AG04450 (cell line): ENCODE data around the gene HAGHL. TPM values are rescaled to one million over a fixed set of nuclear protein-coding genes. Genes with fewer than 3 reads are reported as not detected.
A peak's percentile ranks its signal among the peaks of the same experiment; 100 is the strongest.

ENCODE experiments used
- CTCF ChIA-PET: fragments of 300-600, 350-600 bp; formaldehyde crosslinking; extraction: SDS; loops from one replicate; lab custom pipeline; 2022; ENCODE audit warnings: antibody characterized with exemption, inconsistent platforms; lab: Charles Lee
- POLR2A ChIA-PET: fragments of 350-600 bp; formaldehyde crosslinking; extraction: SDS; loops from one replicate; lab custom pipeline; 2021; ENCODE audit warnings: antibody characterized with exemption, inconsistent platforms; lab: Yijun Ruan, JAX
- DNase-seq: peaks from one replicate; pipeline ENCODE4 v3.0.0-alpha.2; 2011; ENCODE audit warnings: low read depth, low spot score
- H3K27ac ChIP-seq: one replicate; pipeline ENCODE4 v1.5.1; 2012; ENCODE audit warnings: low read depth, low read length, control low read depth
- H3K27me3 ChIP-seq: one replicate; pipeline ENCODE4 v1.6.0; 2012; ENCODE audit warnings: low read length; ENCODE audit not compliant: control insufficient read depth, insufficient read depth
- H3K4me3 ChIP-seq: 2 replicates; pipeline ENCODE4 v1.5.1; 2011; ENCODE audit warnings: mild to moderate bottlenecking, low read depth, low read length, control low read depth
- H3K9me3 ChIP-seq: 2 replicates; pipeline ENCODE4 v1.5.1; 2012; ENCODE audit warnings: low read length; ENCODE audit not compliant: control insufficient read depth, insufficient read depth
- polyA plus RNA-seq: library from polyadenylated mRNA; depleted of rRNA; stranded (reverse); fragments of >200 nt; gene quantifications from 2 replicates; pipeline ENCODE4 v1.2.3, GENCODE V29; 2011
- TF ChIP-seq, protein P1 (sequence below): IDR thresholded peaks from 2 replicates; pipeline ENCODE4 v1.5.1; 2011; ENCODE audit warnings: low read depth, low read length, control low read depth, inconsistent platforms

The HAGHL gene
- polyA plus RNA-seq, 1 experiment = 4.2 TPM

GRCh38 chr16:725041-725376 is 1.9 kb upstream of the HAGHL start:
- ChIA-PET POLR2A (interaction anchor here (0.9 kb wide), 1 partner anchor 34 kb away, joined by 5 read pairs; no protein-coding TSS in a partner anchor), CTCF (interaction anchor here (1.4 kb wide), 1 partner anchor 9 kb away, joined by 5 read pairs; no protein-coding TSS in a partner anchor)
- TF ChIP-seq, protein P1, sequence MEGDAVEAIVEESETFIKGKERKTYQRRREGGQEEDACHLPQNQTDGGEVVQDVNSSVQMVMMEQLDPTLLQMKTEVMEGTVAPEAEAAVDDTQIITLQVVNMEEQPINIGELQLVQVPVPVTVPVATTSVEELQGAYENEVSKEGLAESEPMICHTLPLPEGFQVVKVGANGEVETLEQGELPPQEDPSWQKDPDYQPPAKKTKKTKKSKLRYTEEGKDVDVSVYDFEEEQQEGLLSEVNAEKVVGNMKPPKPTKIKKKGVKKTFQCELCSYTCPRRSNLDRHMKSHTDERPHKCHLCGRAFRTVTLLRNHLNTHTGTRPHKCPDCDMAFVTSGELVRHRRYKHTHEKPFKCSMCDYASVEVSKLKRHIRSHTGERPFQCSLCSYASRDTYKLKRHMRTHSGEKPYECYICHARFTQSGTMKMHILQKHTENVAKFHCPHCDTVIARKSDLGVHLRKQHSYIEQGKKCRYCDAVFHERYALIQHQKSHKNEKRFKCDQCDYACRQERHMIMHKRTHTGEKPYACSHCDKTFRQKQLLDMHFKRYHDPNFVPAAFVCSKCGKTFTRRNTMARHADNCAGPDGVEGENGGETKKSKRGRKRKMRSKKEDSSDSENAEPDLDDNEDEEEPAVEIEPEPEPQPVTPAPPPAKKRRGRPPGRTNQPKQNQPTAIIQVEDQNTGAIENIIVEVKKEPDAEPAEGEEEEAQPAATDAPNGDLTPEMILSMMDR = no peak
- Histone ChIP-seq H3K9me3 (no peaks in the 10 kb centered on the region; the same call in 1 of the 2 replicates), H3K27me3 (no peaks in the 10 kb centered on the region), H3K27ac (no peak overlapping the region), H3K4me3 (no peak overlapping the region)
- DNase-seq = no peak

DNA sequence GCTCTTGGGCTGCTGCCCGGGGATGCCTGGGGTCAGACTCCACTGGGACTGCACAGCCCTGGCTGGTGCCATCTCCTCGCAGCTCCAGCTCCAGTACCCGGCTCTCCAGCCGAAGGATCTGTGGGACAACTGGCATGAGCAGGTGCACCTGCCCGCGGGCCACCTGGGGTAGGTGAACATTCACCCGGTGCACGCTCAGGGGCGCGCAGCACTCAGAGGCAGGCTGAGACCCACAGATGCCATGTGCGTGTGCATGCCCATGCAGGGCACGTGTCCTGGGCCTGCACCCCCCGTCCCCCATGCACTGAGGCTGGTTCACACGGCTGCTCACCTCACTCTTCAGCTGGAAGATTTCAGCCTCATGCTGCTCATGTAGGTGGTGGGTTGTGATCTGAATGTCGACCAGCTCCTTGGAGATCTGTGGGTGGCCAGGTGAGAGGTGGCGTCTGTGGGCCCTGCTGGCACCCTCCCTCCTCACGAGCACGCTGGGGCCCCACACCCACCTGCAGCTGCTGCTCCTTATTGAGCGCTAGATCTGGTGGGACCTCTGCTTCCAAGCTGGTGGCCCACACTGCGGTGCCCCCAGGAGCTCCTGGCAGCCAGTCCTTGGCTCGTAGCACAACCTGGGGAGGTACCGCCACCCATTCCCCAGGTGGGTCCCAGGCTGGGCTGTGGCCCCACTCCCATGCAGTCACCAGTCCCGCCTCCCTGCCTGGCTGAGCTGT is 1.3 kb upstream of the HAGHL start:
- POLR2A ChIA-PET = interaction anchor here (1.4 kb wide), 1 partner anchor 13 kb away, joined by 6 read pairs; no protein-coding TSS in a partner anchor

DNA sequence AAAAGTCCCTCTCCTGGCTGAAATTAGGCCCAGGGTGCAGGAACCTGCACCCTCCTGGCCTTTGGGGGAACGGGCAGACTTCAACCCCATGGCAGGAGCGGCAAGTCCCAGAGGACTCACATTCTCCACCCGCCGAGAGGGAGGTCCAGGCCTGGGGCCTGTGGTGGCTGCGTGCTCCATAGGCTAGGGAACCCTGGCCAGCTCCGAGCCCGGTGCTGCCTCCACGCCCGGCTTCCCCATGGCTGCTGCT is 793 bp upstream of the HAGHL start:
- H3K4me3 ChIP-seq = no peak overlapping the region
- H3K9me3 ChIP-seq = no peaks in the 10 kb centered on the region; the same call in 1 of the 2 replicates
- TF ChIP-seq, protein P1 = no peak
- no peaks in the 10 kb centered on the region for H3K27me3 ChIP-seq
- ChIA-PET CTCF (interaction anchor here (1.4 kb wide), 1 partner anchor 10 kb away, joined by 5 read pairs; no protein-coding TSS in a partner anchor), POLR2A (interaction anchor here (1.4 kb wide), 1 partner anchor 14 kb away, joined by 6 read pairs; no protein-coding TSS in a partner anchor)
- no peak overlapping the region for H3K27ac ChIP-seq
- DNase-seq = no peak

More for the DNA sequence above, 1.3 kb upstream of the HAGHL start:
- no peaks in the 10 kb centered on the region; the same call in 1 of the 2 replicates for H3K9me3 ChIP-seq
- H3K4me3 ChIP-seq = no peak overlapping the region
- DNase-seq = no peak
- no peaks in the 10 kb centered on the region for H3K27me3 ChIP-seq
- CTCF ChIA-PET = interaction anchor here (1.4 kb wide), 1 partner anchor 9 kb away, joined by 5 read pairs; no protein-coding TSS in a partner anchor
- TF ChIP-seq, protein P1 = no peak
- no peak overlapping the region for H3K27ac ChIP-seq

GRCh38 chr16:727291-727977 is 528 bp downstream of the HAGHL start:
- Histone ChIP-seq H3K9me3 (no peaks in the 10 kb centered on the region; the same call in 1 of the 2 replicates), H3K27ac (no peak overlapping the region), H3K4me3 (peak overlapping the region; percentile 73), H3K27me3 (no peaks in the 10 kb centered on the region)
- no peak for DNase-seq
- TF ChIP-seq, protein P1 = no peak
- ChIA-PET POLR2A (interaction anchor here (0.6 kb wide), 1 partner anchor 75 kb away, joined by 3 read pairs; no protein-coding TSS in a partner anchor), CTCF (interaction anchor here (1.0 kb wide), 1 partner anchor 15 kb away, joined by 5 read pairs; no protein-coding TSS in a partner anchor)
